GM12878 (cell line): ENCODE data around the gene TNFRSF8. TPM values are rescaled to one million over a fixed set of nuclear protein-coding genes. Genes with fewer than 3 reads are reported as not detected.
A peak's percentile ranks its signal among the peaks of the same experiment; 100 is the strongest.

Source experiments
- ATAC-seq: fragments of 200-7000 bp; cut with Tn5 transposase; 3 replicates; pipeline ENCODE4 v1.9.1; 2020; ENCODE audit warnings: mild to moderate bottlenecking, moderate library complexity
- BruUV-seq: library from RNA; stranded (reverse); fragments of 400-500 nt; replicated peaks from 2 replicates; lab custom pipeline; 2021; lab: Mats Ljungman, UMichigan
- CTCF ChIA-PET: fragments of 300-600 bp; sonication (Branson Sonifier 250); formaldehyde crosslinking; extraction: SDS; loops from one replicate; lab custom pipeline; 2021; ENCODE audit warnings: inconsistent platforms; lab: Yijun Ruan, JAX
- POLR2A ChIA-PET: fragments of 350-600 bp; formaldehyde crosslinking; extraction: SDS; loops from one replicate; lab custom pipeline; 2021; ENCODE audit warnings: inconsistent platforms; lab: Charles Lee
- RAD21 ChIA-PET: fragments of 300-600 bp; sonication (Branson Sonifier 250); formaldehyde crosslinking; loops from one replicate; lab custom pipeline; 2023; ENCODE audit warnings: antibody characterized with exemption; ENCODE audit not compliant: unreplicated experiment; lab: Charles Lee
- SMC1A ChIA-PET: fragments of 300-600 bp; sonication (Branson Sonifier 250); formaldehyde crosslinking; loops from one replicate; lab custom pipeline; 2023; ENCODE audit not compliant: unreplicated experiment, uncharacterized antibody; lab: Charles Lee
- DNase-seq: peaks from one replicate; pipeline ENCODE4 v3.0.0-alpha.2; 2011; ENCODE audit warnings: low read depth, low spot score
- FAIRE-seq: peaks from 3 replicates; lab custom pipeline; 2011; peaks lifted over from hg19 to GRCh38; lab: Jason Lieb, UNC
- H2AFZ ChIP-seq: 2 replicates; pipeline ENCODE4 v1.6.0; 2011; ENCODE audit warnings: low read depth, low read length, control low read depth; ENCODE audit not compliant: control insufficient read depth
- H3K27ac ChIP-seq: 2 replicates; pipeline ENCODE4 v1.5.1; 2011; ENCODE audit warnings: control low read depth; ENCODE audit not compliant: control insufficient read depth, insufficient read depth
- H3K27me3 ChIP-seq, 2 experiments: replicated peaks in 1 of 2; 2 replicates each; pipeline versions ENCODE4 v1.6.0 to v1.6.1; 2011; ENCODE audit warnings: low read length in 1 of 2; ENCODE audit not compliant: control insufficient read depth in 2 of 2, insufficient read depth in 2 of 2
- H3K36me3 ChIP-seq, 2 experiments: 2 replicates each; pipeline ENCODE4 v1.5.1; 2011; ENCODE audit warnings: low read length in 1 of 2; ENCODE audit not compliant: control insufficient read depth in 2 of 2, insufficient read depth in 2 of 2
- H3K4me1 ChIP-seq: 2 replicates; pipeline ENCODE4 v1.6.1; 2011; ENCODE audit warnings: mild to moderate bottlenecking, low read length, moderate library complexity, mixed read lengths; ENCODE audit not compliant: control insufficient read depth, insufficient read depth
- H3K4me2 ChIP-seq: 2 replicates; pipeline ENCODE4 v1.6.0; 2011; ENCODE audit warnings: control low read depth; ENCODE audit not compliant: control insufficient read depth, insufficient read depth
- H3K4me3 ChIP-seq: fragments of 200-600 bp; sonication (generic); 2 replicates; pipeline ENCODE4 v1.5.1; 2016
- H3K79me2 ChIP-seq: 2 replicates; pipeline ENCODE4 v1.6.0; 2011; ENCODE audit warnings: low read length; ENCODE audit not compliant: control insufficient read depth, insufficient read depth
- H3K9ac ChIP-seq: 2 replicates; pipeline ENCODE4 v1.8.0; 2011; ENCODE audit warnings: low read length, control low read depth, mixed read lengths; ENCODE audit not compliant: control insufficient read depth, insufficient read depth
- H3K9me3 ChIP-seq: replicated peaks from 3 replicates; pipeline ENCODE4 v1.5.1; 2011; ENCODE audit warnings: mild to moderate bottlenecking, low read length; ENCODE audit not compliant: control insufficient read depth, insufficient read depth
- H4K20me1 ChIP-seq: 2 replicates; pipeline ENCODE4 v1.6.0; 2011; ENCODE audit not compliant: control insufficient read depth, insufficient read depth
- BRCA1 ChIP-seq: IDR thresholded peaks from 2 replicates; pipeline ENCODE4 v1.6.1; 2011; ENCODE audit warnings: low read depth, low read length, improper control_type of control experiment
- IKZF1 ChIP-seq: fragments of 450-650 bp; conservative IDR thresholded peaks from 2 replicates; pipeline ENCODE4 v1.6.1; 2017; ENCODE audit warnings: antibody characterized with exemption, mild to moderate bottlenecking
- RAD21 ChIP-seq: IDR thresholded peaks from 2 replicates; pipeline ENCODE4 v1.6.1; 2011; ENCODE audit warnings: mild to moderate bottlenecking, low read depth, low read length, moderate library complexity; ENCODE audit not compliant: insufficient read depth
- WGBS: methylation state at CpG from one replicate; pipeline ENCODE4 v1.1.6; 2016; ENCODE audit warnings: low lambda C conversion rate; ENCODE audit not compliant: insufficient replicate concordance, insufficient coverage; ENCODE audit errors: missing lambda C conversion rate; 5-methylcytosine and 5-hydroxymethylcytosine counted together
- in situ Hi-C: fragments of 300-500 bp; cut with MboI; formaldehyde crosslinking; loops from 9 replicates; pipeline ENCODE4 v1.14.3; 2018; ENCODE audit warnings: mixed read lengths
- intact Hi-C: fragments of 100-400 bp; cut with micrococcal nuclease; formaldehyde crosslinking; loops from one replicate; pipeline ENCODE4 v1.14.2; 2022; ENCODE audit not compliant: unreplicated experiment
- polyA plus RNA-seq, 11 experiments: library from polyadenylated mRNA; depleted of rRNA in 4 of 11; unstranded in 6 of 11; stranded (reverse) in 5 of 11; fragments of >200 nt; fragmentation: Nextera tagmentation in 4 of 11; fragmentation: Illumina TruSeq in 1 of 11; extraction: Ambion mirVana in 4 of 11; extraction: Trizol in 1 of 11; gene quantifications; 1 replicate in 1 of 11; 2 replicates in 10 of 11; pipeline versions ENCODE4 v1.2.1 to v1.2.3, GENCODE V29; 2011 to 2016; ENCODE audit warnings: inconsistent platforms in 2 of 11, missing spikeins in 2 of 11, low read depth in 1 of 11
- total RNA-seq, 4 experiments: library from RNA; depleted of rRNA in 3 of 4; stranded (reverse); fragments of >200 nt in 3 of 4; fragmentation: Illumina TruSeq in 1 of 4; extraction: Trizol in 1 of 4; gene quantifications; 2 replicates each; pipeline versions ENCODE4 v1.2.1 to v1.2.3, GENCODE V29; 2013 to 2021
- TF ChIP-seq, protein P1 (sequence below): fragments of 450-650 bp; IDR thresholded peaks from 2 replicates; pipeline ENCODE4 v1.6.1; 2016; ENCODE audit warnings: mild to moderate bottlenecking

TNFRSF8 gene
- total and polyA plus RNA-seq, 10 of the 15 experiments (the other 5 are each of a cell fraction or from before 2014, with no cell fraction given) = 9.8 to 114 (median 58.8) TPM

- ChIA-PET RAD21 (interaction anchor here (1.1 to 8.2 kb wide), 4 partner anchors 8 to 46 kb away, joined by 5 to 119 read pairs (median 15); no protein-coding TSS in a partner anchor), CTCF (interaction anchor here (1.0 to 2.8 kb wide), 6 partner anchors 8 to 40 kb away, joined by 3 to 9 read pairs (median 3); no protein-coding TSS in a partner anchor), SMC1A (interaction anchor here (1.4 to 20.8 kb wide), 5 partner anchors 13 to 33 kb away, joined by 3 to 347 read pairs (median 7); no protein-coding TSS in a partner anchor), POLR2A (interaction anchor here (0.6 to 3.3 kb wide), 4 partner anchors 8 to 31 kb away, joined by 3 to 35 read pairs (median 9); no protein-coding TSS in a partner anchor)
- no peak overlapping the region for H3K9ac ChIP-seq
- WGBS = 94% methylated on average over 9 of the region's 9 CpGs
- ATAC-seq (no peak), DNase-seq (no peak), FAIRE-seq (no peak)
- intact Hi-C loops (loop anchor here (5.0 kb wide), 1 partner anchor 33 kb away; no protein-coding TSS in a partner anchor), in situ Hi-C loops (loop anchor here (25.0 kb wide), 1 partner anchor 1567 kb away; no protein-coding TSS in a partner anchor)
- no peaks in the 10 kb centered on the region for H3K9me3 ChIP-seq
- no peak overlapping the region for H3K27ac ChIP-seq
- peaks cover 80% of the 10 kb centered on the region for H3K79me2 ChIP-seq
- H3K36me3 ChIP-seq = peaks cover 5 to 7% of the 10 kb centered on the region in 2 experiments; a peak in 3 of 4 replicates
- peak overlapping the region; percentile 33; the same call in 1 of the 2 replicates for H3K4me3 ChIP-seq
- BruUV-seq = no TSS peak
- no peaks in the 10 kb centered on the region for H3K27me3 ChIP-seq
- no peak overlapping the region for H2AFZ ChIP-seq
- H3K4me2 ChIP-seq = peak overlapping the region; percentile 89
- H4K20me1 ChIP-seq = peaks cover 4% of the 10 kb centered on the region; the same call in 1 of the 2 replicates
- TF ChIP-seq BRCA1 (no peak), RAD21 (no peak), IKZF1 (peak; percentile 15; the same call in 1 of the 2 replicates)
- TF ChIP-seq, protein P1, sequence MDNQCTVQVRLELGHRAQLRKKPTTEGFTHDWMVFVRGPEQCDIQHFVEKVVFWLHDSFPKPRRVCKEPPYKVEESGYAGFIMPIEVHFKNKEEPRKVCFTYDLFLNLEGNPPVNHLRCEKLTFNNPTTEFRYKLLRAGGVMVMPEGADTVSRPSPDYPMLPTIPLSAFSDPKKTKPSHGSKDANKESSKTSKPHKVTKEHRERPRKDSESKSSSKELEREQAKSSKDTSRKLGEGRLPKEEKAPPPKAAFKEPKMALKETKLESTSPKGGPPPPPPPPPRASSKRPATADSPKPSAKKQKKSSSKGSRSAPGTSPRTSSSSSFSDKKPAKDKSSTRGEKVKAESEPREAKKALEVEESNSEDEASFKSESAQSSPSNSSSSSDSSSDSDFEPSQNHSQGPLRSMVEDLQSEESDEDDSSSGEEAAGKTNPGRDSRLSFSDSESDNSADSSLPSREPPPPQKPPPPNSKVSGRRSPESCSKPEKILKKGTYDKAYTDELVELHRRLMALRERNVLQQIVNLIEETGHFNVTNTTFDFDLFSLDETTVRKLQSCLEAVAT = 0 out of 2 replicates have a peak, but pooled peaks have one; percentile 16
- peaks cover 45% of the 10 kb centered on the region for H3K4me1 ChIP-seq
Measured at GRCh38 chr1:12170263-12170671, 107.2 kb downstream of the TNFRSF8 start.
